ENCODE results near the gene PRKAR1A. TPM values are rescaled to one million over a fixed set of nuclear protein-coding genes. Genes with fewer than 3 reads are reported as not detected.

The PRKAR1A gene
- total RNA-seq, 1 experiment from 2014 or later, result 174 TPM

DNA sequence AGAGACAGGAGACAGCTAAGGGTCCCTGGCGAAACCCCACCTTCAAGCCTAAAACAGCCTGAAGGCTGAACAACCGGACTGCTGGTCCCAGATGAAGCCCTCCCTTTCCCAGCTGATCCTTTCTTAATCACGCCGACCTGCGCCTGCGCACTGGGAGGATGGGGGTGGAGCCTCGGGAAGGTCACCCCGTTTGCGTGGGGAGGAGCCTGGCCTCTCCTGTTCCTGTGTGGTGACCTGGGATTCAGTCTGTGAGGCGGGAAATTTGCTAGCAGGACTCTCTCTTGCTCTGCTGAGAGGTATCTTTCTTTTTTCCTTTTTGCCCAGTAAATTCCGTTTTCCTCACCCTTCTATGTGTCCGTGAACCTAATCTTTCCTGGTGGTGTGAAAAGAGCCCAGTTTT is 79.4 kb downstream of the PRKAR1A start:
- Histone ChIP-seq H3K4me3 (ENCODE audit: low read depth in 2 of 2, low read length in 2 of 2) (no peak overlapping the region), H3K27ac (ENCODE audit: low read length) (no peak overlapping the region), H3K27me3 (ENCODE audit: control insufficient read depth, insufficient read depth, low read length) (no peaks in the 10 kb centered on the region; the same call in 1 of the 2 replicates), H3K36me3 (ENCODE audit: control insufficient read depth, insufficient read depth, low read length) (no peaks in the 10 kb centered on the region), H3K4me1 (ENCODE audit: control insufficient read depth, insufficient read depth, low read length) (no peaks in the 10 kb centered on the region), H3K9me3 (ENCODE audit: control insufficient read depth, insufficient read depth, low read depth, low read length) (no peaks in the 10 kb centered on the region)
- DNase-seq (ENCODE audit: low read depth, low spot score) (no peak), ATAC-seq (no peak)
- intact Hi-C loops (cut with micrococcal nuclease; ENCODE audit: unreplicated experiment) (no loop called here), in situ Hi-C loops (cut with HindIII; ENCODE audit: low pct_unique_long_range_greater_than_20kb, low sequenced_read_pairs) (no loop called here)
- BruUV-seq (replicated peaks), result no TSS peak
- POLR2A ChIA-PET, result no interaction called here
- TF ChIP-seq TCF7L2 (IDR thresholded peaks at IDR 0.05; ENCODE audit: low read depth, low read length) (no peak), SIN3A (IDR thresholded peaks at IDR 0.05; ENCODE audit: borderline replicate concordance, insufficient read depth, low read depth, low read length) (no peak), POLR2AphosphoS5 (IDR thresholded peaks at IDR 0.05; ENCODE audit: low read depth, low read length) (no peak)
- TF ChIP-seq, protein P1, sequence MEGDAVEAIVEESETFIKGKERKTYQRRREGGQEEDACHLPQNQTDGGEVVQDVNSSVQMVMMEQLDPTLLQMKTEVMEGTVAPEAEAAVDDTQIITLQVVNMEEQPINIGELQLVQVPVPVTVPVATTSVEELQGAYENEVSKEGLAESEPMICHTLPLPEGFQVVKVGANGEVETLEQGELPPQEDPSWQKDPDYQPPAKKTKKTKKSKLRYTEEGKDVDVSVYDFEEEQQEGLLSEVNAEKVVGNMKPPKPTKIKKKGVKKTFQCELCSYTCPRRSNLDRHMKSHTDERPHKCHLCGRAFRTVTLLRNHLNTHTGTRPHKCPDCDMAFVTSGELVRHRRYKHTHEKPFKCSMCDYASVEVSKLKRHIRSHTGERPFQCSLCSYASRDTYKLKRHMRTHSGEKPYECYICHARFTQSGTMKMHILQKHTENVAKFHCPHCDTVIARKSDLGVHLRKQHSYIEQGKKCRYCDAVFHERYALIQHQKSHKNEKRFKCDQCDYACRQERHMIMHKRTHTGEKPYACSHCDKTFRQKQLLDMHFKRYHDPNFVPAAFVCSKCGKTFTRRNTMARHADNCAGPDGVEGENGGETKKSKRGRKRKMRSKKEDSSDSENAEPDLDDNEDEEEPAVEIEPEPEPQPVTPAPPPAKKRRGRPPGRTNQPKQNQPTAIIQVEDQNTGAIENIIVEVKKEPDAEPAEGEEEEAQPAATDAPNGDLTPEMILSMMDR (IDR thresholded peaks at IDR 0.05), result no peak
- TF ChIP-seq, protein P2, sequence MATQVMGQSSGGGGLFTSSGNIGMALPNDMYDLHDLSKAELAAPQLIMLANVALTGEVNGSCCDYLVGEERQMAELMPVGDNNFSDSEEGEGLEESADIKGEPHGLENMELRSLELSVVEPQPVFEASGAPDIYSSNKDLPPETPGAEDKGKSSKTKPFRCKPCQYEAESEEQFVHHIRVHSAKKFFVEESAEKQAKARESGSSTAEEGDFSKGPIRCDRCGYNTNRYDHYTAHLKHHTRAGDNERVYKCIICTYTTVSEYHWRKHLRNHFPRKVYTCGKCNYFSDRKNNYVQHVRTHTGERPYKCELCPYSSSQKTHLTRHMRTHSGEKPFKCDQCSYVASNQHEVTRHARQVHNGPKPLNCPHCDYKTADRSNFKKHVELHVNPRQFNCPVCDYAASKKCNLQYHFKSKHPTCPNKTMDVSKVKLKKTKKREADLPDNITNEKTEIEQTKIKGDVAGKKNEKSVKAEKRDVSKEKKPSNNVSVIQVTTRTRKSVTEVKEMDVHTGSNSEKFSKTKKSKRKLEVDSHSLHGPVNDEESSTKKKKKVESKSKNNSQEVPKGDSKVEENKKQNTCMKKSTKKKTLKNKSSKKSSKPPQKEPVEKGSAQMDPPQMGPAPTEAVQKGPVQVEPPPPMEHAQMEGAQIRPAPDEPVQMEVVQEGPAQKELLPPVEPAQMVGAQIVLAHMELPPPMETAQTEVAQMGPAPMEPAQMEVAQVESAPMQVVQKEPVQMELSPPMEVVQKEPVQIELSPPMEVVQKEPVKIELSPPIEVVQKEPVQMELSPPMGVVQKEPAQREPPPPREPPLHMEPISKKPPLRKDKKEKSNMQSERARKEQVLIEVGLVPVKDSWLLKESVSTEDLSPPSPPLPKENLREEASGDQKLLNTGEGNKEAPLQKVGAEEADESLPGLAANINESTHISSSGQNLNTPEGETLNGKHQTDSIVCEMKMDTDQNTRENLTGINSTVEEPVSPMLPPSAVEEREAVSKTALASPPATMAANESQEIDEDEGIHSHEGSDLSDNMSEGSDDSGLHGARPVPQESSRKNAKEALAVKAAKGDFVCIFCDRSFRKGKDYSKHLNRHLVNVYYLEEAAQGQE (IDR thresholded peaks at IDR 0.05; ENCODE audit: insufficient read depth in 1 of 2, low read depth in 2 of 2, low read length in 1 of 2), result no peak
- CTCF ChIA-PET, result interaction anchor here (0.5 kb wide), 1 partner anchor 36 kb away, joined by 5 read pairs; no protein-coding TSS in a partner anchor

DNA sequence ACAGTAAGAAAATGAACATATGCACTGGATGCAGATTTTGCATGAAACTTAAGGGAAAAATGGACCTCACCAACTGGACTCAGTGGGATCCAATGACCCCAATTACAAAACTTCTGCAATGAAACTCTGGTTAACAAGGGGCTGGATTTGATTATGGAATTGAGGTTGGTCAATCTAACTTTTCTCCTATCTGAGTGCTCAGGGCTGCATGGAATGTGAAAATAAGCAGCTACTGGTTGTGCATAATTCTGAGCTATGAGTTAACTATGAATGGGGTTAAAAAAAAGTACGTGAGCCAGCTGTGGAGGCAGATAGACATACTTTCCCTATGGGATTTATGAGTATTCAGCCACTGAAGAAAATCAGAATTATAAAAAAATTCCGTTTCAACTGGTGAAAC is 79.8 kb downstream of the PRKAR1A start:
- Histone ChIP-seq H3K4me3 (ENCODE audit: low read depth in 2 of 2, low read length in 2 of 2) (no peak overlapping the region), H3K27ac (ENCODE audit: low read length) (no peak overlapping the region), H3K36me3 (ENCODE audit: control insufficient read depth, insufficient read depth, low read length) (no peaks in the 10 kb centered on the region), H3K27me3 (ENCODE audit: control insufficient read depth, insufficient read depth, low read length) (no peaks in the 10 kb centered on the region; the same call in 1 of the 2 replicates), H3K9me3 (ENCODE audit: control insufficient read depth, insufficient read depth, low read depth, low read length) (no peaks in the 10 kb centered on the region), H3K4me1 (ENCODE audit: control insufficient read depth, insufficient read depth, low read length) (no peaks in the 10 kb centered on the region)
- DNase-seq (ENCODE audit: low read depth, low spot score), result no peak
- BruUV-seq (replicated peaks), result no TSS peak
- ATAC-seq, result no peak
- intact Hi-C loops (cut with micrococcal nuclease; ENCODE audit: unreplicated experiment), result no loop called here
- in situ Hi-C loops (cut with HindIII; ENCODE audit: low pct_unique_long_range_greater_than_20kb, low sequenced_read_pairs), result no loop called here
- ChIA-PET POLR2A (no interaction called here), CTCF (interaction anchor here (0.5 kb wide), 1 partner anchor 35 kb away, joined by 5 read pairs; no protein-coding TSS in a partner anchor)
- TF ChIP-seq, protein P2 (IDR thresholded peaks at IDR 0.05; ENCODE audit: insufficient read depth in 1 of 2, low read depth in 2 of 2, low read length in 1 of 2), result no peak
- TF ChIP-seq TCF7L2 (IDR thresholded peaks at IDR 0.05; ENCODE audit: low read depth, low read length), result no peak
